Natural killer cell (primary cell): ENCODE data around the gene CTNND1. TPM values are rescaled to one million over a fixed set of nuclear protein-coding genes. Genes with fewer than 3 reads are reported as not detected.

Experiments used
- ATAC-seq, 3 donors: fragments of 150-1000 bp in 2 of 3; fragments of 200-7000 bp in 1 of 3; cut with Tn5 transposase; 1 replicate in 1 of 3; 2 replicates in 2 of 3; pipeline ENCODE4 v1.10.0; 2021; ENCODE audit warnings: mild to moderate bottlenecking in 2 of 3, moderate library complexity in 2 of 3
- DNase-seq, 2 donors: peaks; one replicate each; pipeline versions ENCODE4 v3.0.0 to v3.0.0-alpha.2; 2013 to 2021; ENCODE audit warnings: mixed read lengths in 1 of 2
- H3K27ac ChIP-seq: one replicate; pipeline ENCODE4 v1.5.1; 2013; ENCODE audit warnings: mild to moderate bottlenecking, low read length
- H3K27me3 ChIP-seq: one replicate; pipeline ENCODE4 v1.6.1; 2013; ENCODE audit warnings: low read length; ENCODE audit not compliant: control insufficient read depth, insufficient read depth
- H3K36me3 ChIP-seq: one replicate; pipeline ENCODE4 v1.6.1; 2013; ENCODE audit warnings: low read length; ENCODE audit not compliant: control insufficient read depth, insufficient read depth
- H3K4me1 ChIP-seq: one replicate; pipeline ENCODE4 v1.6.1; 2013; ENCODE audit warnings: low read length; ENCODE audit not compliant: control insufficient read depth, insufficient read depth
- H3K4me3 ChIP-seq: one replicate; pipeline ENCODE4 v1.5.1; 2013; ENCODE audit warnings: low read length
- H3K9me3 ChIP-seq: one replicate; pipeline ENCODE4 v1.6.1; 2013; ENCODE audit warnings: low read length; ENCODE audit not compliant: control insufficient read depth, insufficient read depth
- H3K27ac Mint-ChIP-seq, 2 donors: one replicate each; pipeline ENCODE4 v1.8.0; 2022; ENCODE audit warnings: mild to moderate bottlenecking in 2 of 2, mixed read lengths in 2 of 2, moderate library complexity in 1 of 2
- H3K27me3 Mint-ChIP-seq, 2 donors: one replicate each; pipeline ENCODE4 v1.8.0; 2022; ENCODE audit warnings: low read depth in 2 of 2, mixed read lengths in 2 of 2
- H3K36me3 Mint-ChIP-seq: one replicate; pipeline ENCODE4 v1.8.0; 2022; ENCODE audit warnings: mixed read lengths
- H3K4me1 Mint-ChIP-seq, 2 donors: one replicate each; pipeline ENCODE4 v1.8.0; 2022; ENCODE audit warnings: mixed read lengths in 2 of 2
- H3K4me3 Mint-ChIP-seq: one replicate; pipeline ENCODE4 v1.8.0; 2022; ENCODE audit warnings: mild to moderate bottlenecking, moderate library complexity, mixed read lengths
- H3K9me3 Mint-ChIP-seq, 2 donors: one replicate each; pipeline ENCODE4 v1.8.0; 2022; ENCODE audit warnings: mixed read lengths in 2 of 2
- CTCF ChIP-seq: fragments of 200-600 bp; IDR thresholded peaks from one replicate; pipeline ENCODE4 v1.8.0; 2022; ENCODE audit warnings: antibody characterized with exemption
- WGBS: methylation state at CpG from one replicate; pipeline ENCODE4 v1.1.7; 2013; ENCODE audit warnings: missing lambda C conversion rate; ENCODE audit not compliant: insufficient coverage; 5-methylcytosine and 5-hydroxymethylcytosine counted together
- intact Hi-C: fragments of 100-400 bp; cut with micrococcal nuclease; formaldehyde crosslinking; loops from one replicate; pipeline ENCODE4 v1.14.2; 2022
- total RNA-seq, 4 donors: library from RNA; stranded (reverse); fragments of 120-200 nt in 1 of 4; gene quantifications; one replicate each; pipeline versions ENCODE4 v1.2.3 to v1.2.4, GENCODE V29; 2013 to 2022

Gene CTNND1
- total RNA-seq, 3 donors from 2014 or later (not counting 1 experiment from before 2014, with no cell fraction given), result 17.1 to 17.7 (median 17.3) TPM

- 22% methylated on average over 7 of the region's 9 CpGs for WGBS
- H3K27ac ChIP-seq, result no peak overlapping the region
- no peak for DNase-seq
- H3K36me3 ChIP-seq, result no peaks in the 10 kb centered on the region
- no peaks in the 10 kb centered on the region for H3K9me3 ChIP-seq
- H3K4me3 ChIP-seq, result peak overlapping the region; percentile 22
- no peaks in the 10 kb centered on the region for H3K27me3 ChIP-seq
- TF ChIP-seq CTCF, result no peak
- H3K36me3 Mint-ChIP-seq, result no peaks in the 10 kb centered on the region
- peaks cover 8 to 18% of the 10 kb centered on the region in 2 donors for H3K27me3 Mint-ChIP-seq
- no peak overlapping the region for H3K4me3 Mint-ChIP-seq
- no peak for ATAC-seq
- intact Hi-C loops, result no loop called here
- no peaks in the 10 kb centered on the region for H3K4me1 ChIP-seq
- no peaks in the 10 kb centered on the region for H3K9me3 Mint-ChIP-seq
- H3K27ac Mint-ChIP-seq, result peak overlapping the region in 1 of 2 donors; percentile 72
- peaks cover 5 to 11% of the 10 kb centered on the region in 2 donors for H3K4me1 Mint-ChIP-seq
Observed at GRCh38 chr11:57762235-57762861, 746 bp downstream of the CTNND1 start.

- no peak for TF ChIP-seq CTCF
- peaks cover 8 to 18% of the 10 kb centered on the region in 2 donors for H3K27me3 Mint-ChIP-seq
- ATAC-seq, result no peak
- H3K36me3 Mint-ChIP-seq, result no peaks in the 10 kb centered on the region
- WGBS, result 80% methylated on average over 1 of the region's 1 CpG
- H3K9me3 Mint-ChIP-seq, result no peaks in the 10 kb centered on the region
- Histone ChIP-seq H3K36me3 (no peaks in the 10 kb centered on the region), H3K4me1 (no peaks in the 10 kb centered on the region), H3K27me3 (no peaks in the 10 kb centered on the region), H3K4me3 (no peak overlapping the region), H3K9me3 (no peaks in the 10 kb centered on the region), H3K27ac (no peak overlapping the region)
- intact Hi-C loops, result no loop called here
- H3K27ac Mint-ChIP-seq, result no peak overlapping the region
- no peak for DNase-seq
- H3K4me1 Mint-ChIP-seq, result peaks cover 5 to 11% of the 10 kb centered on the region in 2 donors
- no peak overlapping the region for H3K4me3 Mint-ChIP-seq
Observed at GRCh38 chr11:57763568-57763967, 2.0 kb downstream of the CTNND1 start.

GRCh38 chr11:57764021-57764420 lies 2.4 kb downstream of the CTNND1 start:
- H3K27me3 ChIP-seq, result no peaks in the 10 kb centered on the region
- H3K4me1 Mint-ChIP-seq, result peaks cover 5 to 11% of the 10 kb centered on the region in 2 donors
- H3K9me3 ChIP-seq, result no peaks in the 10 kb centered on the region
- peaks cover 8 to 18% of the 10 kb centered on the region in 2 donors for H3K27me3 Mint-ChIP-seq
- no peak overlapping the region for H3K27ac ChIP-seq
- 91% methylated on average over 4 of the region's 4 CpGs for WGBS
- H3K4me1 ChIP-seq, result no peaks in the 10 kb centered on the region
- H3K27ac Mint-ChIP-seq, result no peak overlapping the region
- H3K36me3 Mint-ChIP-seq, result no peaks in the 10 kb centered on the region
- no peak overlapping the region for H3K4me3 Mint-ChIP-seq
- no peak for DNase-seq
- H3K9me3 Mint-ChIP-seq, result no peaks in the 10 kb centered on the region
- intact Hi-C loops, result no loop called here
- TF ChIP-seq CTCF, result no peak
- no peak for ATAC-seq
- H3K36me3 ChIP-seq, result no peaks in the 10 kb centered on the region
- H3K4me3 ChIP-seq, result no peak overlapping the region

- H3K4me3 ChIP-seq, result no peak overlapping the region
- no peaks in the 10 kb centered on the region for H3K27me3 ChIP-seq
- Mint-ChIP-seq H3K9me3 (no peaks in the 10 kb centered on the region), H3K4me3 (no peak overlapping the region), H3K27me3 (peaks cover 8 to 18% of the 10 kb centered on the region in 2 donors), H3K36me3 (no peaks in the 10 kb centered on the region), H3K4me1 (peaks cover 5 to 11% of the 10 kb centered on the region in 2 donors), H3K27ac (no peak overlapping the region)
- H3K27ac ChIP-seq, result no peak overlapping the region
- no peaks in the 10 kb centered on the region for H3K9me3 ChIP-seq
- 75% methylated on average over 2 of the region's 2 CpGs for WGBS
- no peak for TF ChIP-seq CTCF
- intact Hi-C loops, result no loop called here
- H3K4me1 ChIP-seq, result no peaks in the 10 kb centered on the region
- H3K36me3 ChIP-seq, result no peaks in the 10 kb centered on the region
- no peak for DNase-seq
- no peak for ATAC-seq
Observed at GRCh38 chr11:57764566-57764965, 3.0 kb downstream of the CTNND1 start.
